ENCODE measurements around the gene EME1. TPM values are rescaled to one million over a fixed set of nuclear protein-coding genes. Genes with fewer than 3 reads are reported as not detected.
A peak's percentile ranks its signal among the peaks of the same experiment; 100 is the strongest.
"Not testable (repeated sequence)": the region's sequence is repeated elsewhere in the genome, so short reads cannot be mapped to it uniquely, and the experiment has no call there.

The EME1 gene
- 23.7 and 24.4 TPM in 2 replicates for total RNA-seq (2014; rRNA removed; shearing (Covaris generic))
- polyA plus RNA-seq (2015; cell fraction: cytosol; rRNA removed): 11.8 and 12.5 TPM in 2 replicates
- 98.8 and 109 TPM in 2 replicates for polyA plus RNA-seq (2015; cell fraction: nucleus; rRNA removed)

DNA sequence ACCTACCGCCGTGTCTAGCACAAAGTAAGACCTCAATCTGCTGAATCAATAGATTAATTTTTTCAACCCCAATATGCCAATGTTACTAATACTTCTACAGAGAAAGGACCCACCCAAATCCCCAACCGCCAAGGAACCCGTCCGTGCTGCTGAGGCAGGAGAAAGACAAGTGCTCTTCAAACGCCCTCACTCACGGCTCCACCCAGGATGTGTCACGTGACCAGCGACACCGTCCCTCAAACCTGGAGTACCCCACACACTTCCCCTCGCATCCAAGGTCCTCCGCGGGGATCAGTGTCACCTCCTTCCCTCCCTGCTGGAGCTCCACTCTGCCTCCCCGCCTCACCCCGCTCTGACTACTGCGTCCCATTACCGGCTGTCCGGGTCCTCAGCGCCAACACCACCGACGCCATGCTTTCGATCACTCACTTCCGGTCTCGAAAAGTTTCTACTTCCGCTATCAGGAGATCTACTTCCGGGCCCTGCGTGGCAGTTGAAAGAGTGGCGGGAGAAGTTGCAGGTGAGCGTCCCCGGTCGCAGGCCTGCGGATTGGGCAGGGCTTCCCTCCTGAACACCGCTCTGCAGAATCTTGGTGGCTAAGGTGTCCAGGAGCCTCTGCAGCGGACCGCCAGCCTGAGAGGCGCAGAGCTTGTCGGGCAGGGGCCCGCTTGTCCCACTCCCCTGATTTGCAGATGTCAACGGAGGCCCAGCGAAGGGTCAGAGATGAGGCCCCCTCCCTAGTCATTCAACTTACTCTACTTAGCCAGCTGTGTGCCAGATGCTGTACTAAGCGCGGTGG, at the start of gene EME1, which contains the start of gene MRPL27:
Gene EME1, plus strand, starts transcription at position 472 of the 799 bp plus-strand sequence. CDS start 1,980 bp downstream, outside the sequence.
Gene MRPL27, minus strand, starts transcription at position 427 of the 799 bp plus-strand sequence. Its CDS starts 14 bp downstream, at position 413.
- peak; percentile 87 for DNase-seq (ENCODE audit: low read depth)

GRCh38 chr17:50325906-50326305, 47.1 kb upstream of the EME1 start:
- no peak for DNase-seq (ENCODE audit: low read depth)

GRCh38 chr17:50326831-50327364, 46.1 kb upstream of the EME1 start:
- no peak for DNase-seq (ENCODE audit: low read depth)

GRCh38 chr17:50328363-50329325, 44.4 kb upstream of the EME1 start:
- DNase-seq (ENCODE audit: low read depth): no peak

GRCh38 chr17:50329716-50330115, 43.3 kb upstream of the EME1 start:
- DNase-seq (ENCODE audit: low read depth): no peak

DNA sequence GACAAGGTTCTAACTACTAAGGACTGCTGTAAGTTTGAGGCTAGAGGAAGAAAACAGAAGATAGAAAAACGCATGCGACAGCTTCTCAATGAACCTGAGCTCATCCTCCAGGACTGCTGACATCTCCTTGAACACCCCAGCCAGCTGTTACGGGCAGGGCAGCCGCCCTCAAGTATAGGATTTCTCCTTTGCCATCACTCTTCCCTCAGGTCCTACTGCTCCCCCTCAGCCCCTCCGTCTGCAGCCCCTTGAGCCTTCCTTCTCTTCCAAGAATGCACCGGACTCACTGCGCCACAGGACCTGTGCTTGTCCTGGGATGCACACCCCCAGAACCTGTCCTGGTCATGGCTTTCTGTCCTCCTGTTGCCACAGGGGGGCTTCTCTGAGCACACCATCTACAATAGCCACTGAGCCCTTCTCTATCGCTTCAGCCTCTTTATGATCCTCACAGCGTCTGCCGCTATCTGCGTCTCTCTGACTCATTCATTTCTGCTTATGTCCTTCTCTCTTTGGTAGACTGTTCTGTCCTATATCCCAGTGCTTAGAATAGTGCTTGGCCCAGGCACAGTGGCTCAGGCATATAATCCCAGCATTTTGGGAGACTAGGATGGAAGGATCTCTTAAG, 42.8 kb upstream of the EME1 start:
- no peak for DNase-seq (ENCODE audit: low read depth)

DNA sequence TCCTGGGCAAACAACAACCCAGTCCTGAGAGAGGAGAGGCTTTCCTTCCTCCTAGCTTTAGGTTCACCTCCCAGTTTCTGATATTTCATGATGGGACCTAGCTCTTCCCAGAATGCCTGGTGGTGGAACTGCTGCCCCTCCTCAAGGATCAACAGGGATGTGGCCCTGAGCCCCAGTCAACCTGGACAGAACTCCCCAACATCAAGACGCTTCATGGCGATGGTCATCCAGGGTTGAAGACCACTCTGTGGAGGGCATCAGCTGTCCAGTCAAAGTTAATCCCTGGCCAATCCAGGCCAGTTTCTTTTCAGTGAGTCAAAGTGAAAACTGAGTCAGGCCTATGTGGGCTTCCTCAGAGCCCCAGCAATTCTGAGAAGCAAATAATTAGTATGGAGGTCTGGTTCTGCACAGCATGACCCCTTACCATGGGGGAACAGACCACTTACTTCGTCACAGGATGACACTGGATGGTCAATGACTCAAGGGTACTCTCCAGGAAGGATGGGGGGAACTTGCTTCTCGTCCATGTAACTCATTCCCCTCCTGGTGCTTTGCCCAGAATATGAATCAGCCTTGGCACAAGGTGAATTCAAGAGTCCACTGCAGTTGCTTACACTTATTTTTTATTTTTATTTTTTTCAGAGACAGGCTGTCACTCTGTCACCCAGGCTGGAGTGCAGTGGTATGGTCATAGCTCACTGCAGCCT, 41.8 kb upstream of the EME1 start:
- peak; percentile 90 for DNase-seq (ENCODE audit: low read depth)

GRCh38 chr17:50332196-50332595, 40.8 kb upstream of the EME1 start:
- no peak for DNase-seq (ENCODE audit: low read depth)

- not testable (repeated sequence) for DNase-seq (ENCODE audit: low read depth)
Observed at GRCh38 chr17:50333291-50334057, 39.6 kb upstream of the EME1 start.

DNA sequence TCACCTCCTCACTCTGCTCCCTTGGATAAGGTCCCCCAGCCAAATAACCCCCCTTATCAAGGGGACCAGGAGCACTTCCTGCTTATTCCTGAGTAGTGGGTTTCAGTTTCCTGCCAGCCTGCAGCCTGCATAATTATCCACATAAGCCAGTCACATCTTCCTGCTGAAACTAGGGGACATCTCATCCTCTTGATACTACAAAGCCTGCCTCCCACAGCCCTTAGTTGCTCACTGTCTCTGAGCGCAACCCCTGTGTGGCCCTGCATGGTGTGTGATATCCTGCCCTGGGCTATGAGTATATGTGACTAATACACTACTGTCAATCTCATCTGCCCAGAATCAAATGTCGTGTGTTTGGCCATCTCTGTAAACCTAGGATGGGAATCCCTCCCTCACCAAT, 35.1 kb upstream of the EME1 start:
- peak; percentile 52 for DNase-seq (ENCODE audit: low read depth)

GRCh38 chr17:50338645-50339044, 34.4 kb upstream of the EME1 start:
- DNase-seq (ENCODE audit: low read depth): no peak

GRCh38 chr17:50339381-50339780, 33.6 kb upstream of the EME1 start:
- DNase-seq (ENCODE audit: low read depth): no peak

- DNase-seq (ENCODE audit: low read depth): no peak
Observed at GRCh38 chr17:50344731-50345365, 28.2 kb upstream of the EME1 start.

- DNase-seq (ENCODE audit: low read depth): peak; percentile 57
Observed at GRCh38 chr17:50345432-50346312, 27.4 kb upstream of the EME1 start, which contains the start of gene XYLT2. Gene XYLT2, plus strand, starts transcription at chr17:50346126. Its CDS starts 15 bp downstream, at chr17:50346141.

- DNase-seq (ENCODE audit: low read depth): no peak
Observed at GRCh38 chr17:50346313-50347116, 26.5 kb upstream of the EME1 start.

- no peak for DNase-seq (ENCODE audit: low read depth)
Observed at GRCh38 chr17:50347117-50347893, 25.7 kb upstream of the EME1 start.
